C4-2B (cell line): ENCODE data around the gene GOSR2.

Experiments used
- CTCF ChIP-seq: fragments of 450-650 bp; conservative IDR thresholded peaks from 2 replicates; pipeline ENCODE4 v1.5.1; 2017; ENCODE audit warnings: mild to moderate bottlenecking
- ZFX ChIP-seq: fragments of 450-650 bp; IDR thresholded peaks from 2 replicates; pipeline ENCODE4 v1.6.1; 2017

- TF ChIP-seq CTCF, result no peak
- no peak for TF ChIP-seq ZFX
Measured at GRCh38 chr17:46944931-46945330, 22.0 kb downstream of the GOSR2 start.
